ENCODE measurements around the gene MLPH.
"Not testable (repeated sequence)": the region's sequence is repeated elsewhere in the genome, so short reads cannot be mapped to it uniquely, and the experiment has no call there.

MLPH gene

DNA sequence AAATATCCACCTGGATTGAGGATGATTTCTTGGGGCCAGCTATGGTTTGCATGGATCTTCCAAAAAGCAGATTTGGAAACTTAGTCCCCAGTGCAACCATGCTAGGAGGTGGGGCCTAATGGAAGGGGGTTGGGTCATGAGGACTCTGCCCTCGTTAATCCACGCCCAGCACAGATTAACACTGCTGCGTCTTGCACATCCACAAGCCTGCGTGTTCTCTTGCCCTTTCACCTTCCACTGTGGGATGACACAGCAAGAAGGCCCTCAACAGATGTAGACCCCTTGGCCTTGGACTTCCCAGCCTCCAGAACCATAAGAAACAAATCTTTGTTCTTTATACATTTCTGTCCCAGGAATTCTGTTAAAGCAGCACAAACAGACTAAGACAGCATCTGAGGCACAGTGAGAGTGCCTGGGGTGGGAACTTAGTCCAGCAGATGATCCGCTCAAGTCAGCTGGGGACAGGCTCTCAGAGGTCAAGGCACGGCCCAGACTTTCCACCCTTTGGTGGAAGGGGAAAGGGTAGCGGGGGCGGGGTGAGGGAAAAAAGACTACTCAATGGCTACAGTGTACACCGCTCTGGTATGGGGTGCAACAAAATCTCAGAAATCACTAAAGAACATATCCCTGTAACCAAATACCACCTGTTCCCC, 101.1 kb downstream of the MLPH start:
- DNase-seq (ENCODE audit: low spot score): no peak

DNA sequence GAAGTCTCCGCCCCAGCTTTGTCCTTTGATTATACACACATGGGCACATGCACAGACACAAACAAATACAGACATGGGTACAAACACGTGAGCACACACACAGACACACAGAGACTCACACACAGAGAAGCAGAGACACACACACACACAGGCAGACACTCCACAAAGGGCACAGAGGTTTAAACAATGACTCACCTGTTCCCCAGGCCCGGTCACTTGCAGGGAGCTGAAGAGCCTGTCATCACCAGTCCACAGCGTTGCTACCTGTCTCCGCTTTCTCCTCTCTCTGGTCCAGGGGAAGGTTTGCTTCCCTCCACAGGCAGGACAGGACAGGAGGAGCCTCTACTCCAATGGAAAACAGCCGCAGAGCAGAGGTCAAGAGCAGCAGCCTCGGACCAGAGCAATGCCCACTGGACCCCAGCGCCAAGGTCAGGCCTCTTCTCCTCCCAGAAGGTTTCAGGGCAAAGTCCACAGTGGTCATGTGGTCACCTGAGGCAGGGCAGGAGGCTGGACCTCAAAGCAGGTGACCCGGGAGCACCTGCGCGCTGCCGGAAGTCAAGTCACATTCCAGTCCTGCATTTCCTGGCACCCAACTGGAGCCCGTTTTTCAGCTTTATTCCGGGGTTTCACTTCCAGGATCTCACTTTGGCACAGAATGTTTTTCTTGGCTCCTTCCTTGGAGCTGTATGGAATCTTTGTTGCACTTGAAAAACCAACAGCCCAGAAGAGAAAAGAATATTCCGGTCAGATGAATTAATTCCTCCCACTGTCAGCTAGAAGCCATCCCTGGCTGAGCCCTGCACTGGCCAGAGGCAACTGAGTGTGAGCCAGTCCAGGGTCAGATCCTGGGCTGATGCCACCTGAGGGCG, 103.5 kb downstream of the MLPH start, which contains the start of gene RAB17:
Gene RAB17 (minus strand): TSS at position 463 of the 869 bp plus-strand sequence. CDS start 4,580 bp downstream, outside the sequence.
- DNase-seq (ENCODE audit: low spot score): no peak

DNA sequence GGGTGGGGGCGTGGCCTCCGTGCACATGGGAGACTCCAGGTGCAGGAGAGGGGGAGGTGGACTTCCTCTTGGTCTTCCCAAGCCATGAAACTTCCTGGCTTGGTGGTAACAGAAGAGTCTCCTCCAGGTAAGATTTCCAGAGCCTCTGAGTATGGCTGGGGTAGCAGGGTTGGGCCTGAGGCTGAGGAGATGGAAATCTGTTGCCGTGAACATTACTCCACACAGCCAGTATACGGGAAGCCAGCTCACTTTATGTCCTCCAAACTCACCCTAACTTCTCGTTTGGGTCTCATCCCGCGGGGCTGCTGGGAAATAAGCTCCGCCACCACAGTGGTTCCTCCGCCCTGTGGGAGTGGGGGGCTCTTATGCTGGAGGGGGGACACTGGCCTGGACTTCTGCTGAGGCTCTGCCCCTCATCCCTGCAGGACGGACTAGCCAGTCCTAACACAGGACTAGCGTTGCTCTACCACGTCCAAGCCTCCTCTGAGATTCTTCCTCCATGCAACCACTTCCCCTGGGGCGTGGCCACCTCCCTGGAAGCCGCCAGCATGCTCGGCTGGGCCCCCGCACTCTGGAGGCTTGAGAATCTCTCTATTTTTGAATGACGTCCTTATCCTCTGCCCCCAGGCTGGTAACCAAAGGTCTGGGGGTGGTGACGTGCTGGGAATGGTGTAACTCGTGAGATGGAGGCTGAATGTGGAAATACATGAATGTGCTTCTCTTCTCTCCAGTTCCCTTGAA, 104.3 kb downstream of the MLPH start:
- peak; percentile 48 for DNase-seq (ENCODE audit: low spot score)

DNA sequence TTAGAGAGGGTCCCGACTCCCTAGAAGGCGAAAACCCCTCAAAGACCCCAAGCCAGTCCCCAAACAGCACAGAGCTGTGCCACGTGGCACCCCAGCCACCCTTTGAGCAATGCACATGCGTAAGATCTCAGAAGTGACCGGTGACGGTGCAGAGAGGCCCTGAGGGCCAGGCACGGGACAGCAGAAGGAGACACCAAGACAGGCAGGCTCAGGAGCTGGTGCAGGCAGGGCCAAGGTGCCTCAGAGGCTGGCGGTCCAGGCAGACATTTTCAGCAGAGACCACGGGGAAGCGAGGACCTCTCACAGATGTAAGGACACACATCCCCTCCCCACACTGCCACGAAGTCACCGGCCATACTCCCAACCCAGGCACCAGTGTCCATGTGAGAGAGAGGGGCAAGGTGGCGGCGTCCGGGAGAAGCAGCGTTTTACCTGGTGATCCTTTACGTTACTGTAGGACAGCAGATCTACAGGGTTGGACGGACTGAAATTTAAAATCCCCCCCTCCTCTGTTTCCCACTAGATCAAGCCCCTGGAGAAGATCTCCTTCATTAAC, 105.5 kb downstream of the MLPH start:
- DNase-seq (ENCODE audit: low spot score): no peak

DNA sequence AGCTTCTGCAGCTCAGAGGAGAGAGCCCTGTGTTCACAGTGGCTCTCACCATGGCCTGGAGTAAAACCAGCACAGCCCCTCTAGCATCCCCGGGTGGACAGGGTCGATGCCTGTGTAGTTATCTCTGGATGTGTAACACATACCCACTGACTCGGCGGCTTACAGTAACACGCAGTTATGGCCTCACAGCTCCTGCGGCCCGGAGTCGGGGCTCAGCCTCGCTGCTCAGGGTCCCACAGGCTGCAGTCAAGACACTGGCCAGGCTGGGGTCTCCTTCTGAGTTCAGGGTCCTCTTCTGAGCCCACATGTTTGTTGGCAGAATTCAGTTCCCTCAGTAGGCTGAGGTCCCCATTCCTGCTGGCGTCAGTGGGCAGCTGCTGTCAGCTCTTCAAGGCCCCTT, 106.0 kb downstream of the MLPH start:
- no peak for DNase-seq (ENCODE audit: low spot score)

DNA sequence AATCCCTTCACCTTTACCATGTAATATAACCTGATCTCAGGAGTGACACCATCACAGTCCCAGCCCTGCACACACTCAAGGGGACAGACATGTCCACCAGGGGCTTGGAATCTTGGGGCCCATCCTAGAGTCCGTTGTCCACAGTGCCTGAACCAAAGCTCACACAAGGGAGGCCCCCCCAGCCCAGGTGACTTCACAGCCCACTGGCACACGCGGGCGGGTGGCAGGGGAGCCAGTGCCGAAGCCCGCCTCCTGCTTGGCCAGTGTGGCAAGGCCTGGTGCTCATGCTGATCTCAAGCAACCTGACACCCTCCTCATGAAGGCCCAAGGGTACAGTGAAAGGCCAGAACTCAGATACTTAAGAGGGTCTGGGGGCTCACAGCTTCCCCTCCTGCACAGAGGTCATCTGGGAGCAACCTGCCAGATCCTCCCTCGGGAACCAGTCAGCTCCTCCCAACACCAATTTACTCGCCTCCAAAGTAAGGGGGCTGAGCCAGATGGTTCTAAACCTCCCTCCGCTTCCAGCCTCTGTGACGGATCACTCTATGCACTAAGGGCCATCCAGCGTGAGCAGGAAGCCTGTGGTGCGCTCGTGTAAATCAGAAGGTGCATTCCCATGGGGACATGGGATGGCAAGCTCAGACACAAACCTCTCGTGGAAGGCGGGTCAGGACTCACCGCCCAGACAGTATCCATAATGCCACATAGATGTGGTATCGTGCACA, 106.7 kb downstream of the MLPH start:
- no peak for DNase-seq (ENCODE audit: low spot score)

DNA sequence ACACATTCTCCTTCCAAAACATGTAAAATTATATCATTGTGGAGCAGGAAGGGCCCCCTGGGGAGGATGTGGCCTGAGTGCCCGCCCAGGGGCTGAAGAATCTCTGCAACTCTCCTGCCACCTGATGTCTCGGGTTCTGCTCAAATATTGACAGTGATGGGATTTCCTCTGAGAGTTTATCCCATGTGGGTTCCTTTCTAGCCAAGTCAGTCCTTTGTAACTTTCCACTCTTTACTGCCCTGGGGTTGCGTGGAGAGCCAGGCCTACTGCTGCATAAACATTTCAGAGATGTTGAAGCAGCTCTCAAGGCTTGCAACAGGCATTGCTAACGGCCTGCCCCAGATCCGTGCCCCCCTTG, 107.4 kb downstream of the MLPH start:
- no peak for DNase-seq (ENCODE audit: low spot score)

DNA sequence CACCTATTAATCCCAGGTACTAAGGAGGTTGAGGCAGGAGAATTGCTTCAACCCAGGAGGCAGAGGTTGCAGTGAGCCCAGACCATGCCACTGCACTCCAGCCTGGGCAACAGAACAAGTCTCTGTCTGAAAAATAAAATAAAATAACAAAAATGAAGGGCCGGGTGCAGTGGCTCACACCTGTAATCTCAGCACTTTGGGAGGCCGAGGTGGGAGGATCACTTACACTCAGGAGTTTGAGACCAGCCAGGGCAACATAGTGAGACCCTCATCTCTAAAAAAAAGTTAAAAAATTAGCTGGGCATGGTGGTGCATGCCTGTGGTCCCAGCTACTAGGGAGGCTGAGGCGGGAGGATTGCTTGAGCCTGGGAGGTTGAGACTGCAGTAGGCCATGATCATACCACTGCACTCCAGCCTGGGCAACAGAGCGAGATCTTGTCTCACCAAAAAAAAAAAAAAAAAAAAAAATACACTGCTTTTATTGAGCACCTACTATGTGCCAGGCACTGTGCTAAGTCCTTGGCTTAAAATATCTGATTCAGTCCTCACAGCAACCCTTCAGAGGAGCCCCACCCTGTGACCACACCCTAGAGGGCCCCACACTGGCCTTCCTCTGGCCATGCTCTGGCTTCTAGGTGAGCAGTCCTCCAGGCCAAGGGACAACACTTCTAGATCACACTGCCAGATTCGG, 108.9 kb downstream of the MLPH start:
- DNase-seq (ENCODE audit: low spot score): not testable (repeated sequence)

DNA sequence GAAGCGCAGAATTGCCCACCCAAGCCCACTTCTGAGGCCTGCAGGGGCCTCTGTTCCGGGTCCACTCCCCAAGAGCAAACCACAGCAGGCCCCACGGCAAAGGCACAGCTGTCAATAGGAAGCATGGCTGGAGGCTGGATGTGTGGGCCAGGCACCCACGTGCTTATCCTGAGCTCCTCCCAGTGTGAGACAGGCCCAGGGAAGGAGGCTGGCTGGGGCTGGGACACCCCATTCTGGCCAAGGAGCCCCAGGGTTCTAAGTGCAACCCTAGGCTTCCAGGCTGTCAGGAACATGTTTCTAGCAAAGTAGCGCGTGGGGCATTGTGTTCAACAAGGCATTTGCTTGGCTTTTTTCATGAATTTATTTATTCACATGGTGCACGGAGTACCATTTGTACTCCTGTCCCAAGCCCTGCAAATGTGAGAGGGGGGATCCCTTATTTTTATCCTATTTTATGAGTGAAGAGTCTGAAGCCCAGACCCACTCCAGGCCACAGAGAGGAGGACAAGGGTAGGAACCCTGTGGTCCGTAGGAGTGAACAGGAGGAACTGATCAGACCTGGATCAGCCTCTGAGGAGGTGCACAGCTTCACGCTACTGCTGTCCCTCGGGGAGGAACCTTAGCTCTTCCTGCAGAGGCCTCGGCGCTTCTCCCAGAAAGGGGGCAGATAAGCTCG, 109.6 kb downstream of the MLPH start:
- DNase-seq (ENCODE audit: low spot score): no peak

DNA sequence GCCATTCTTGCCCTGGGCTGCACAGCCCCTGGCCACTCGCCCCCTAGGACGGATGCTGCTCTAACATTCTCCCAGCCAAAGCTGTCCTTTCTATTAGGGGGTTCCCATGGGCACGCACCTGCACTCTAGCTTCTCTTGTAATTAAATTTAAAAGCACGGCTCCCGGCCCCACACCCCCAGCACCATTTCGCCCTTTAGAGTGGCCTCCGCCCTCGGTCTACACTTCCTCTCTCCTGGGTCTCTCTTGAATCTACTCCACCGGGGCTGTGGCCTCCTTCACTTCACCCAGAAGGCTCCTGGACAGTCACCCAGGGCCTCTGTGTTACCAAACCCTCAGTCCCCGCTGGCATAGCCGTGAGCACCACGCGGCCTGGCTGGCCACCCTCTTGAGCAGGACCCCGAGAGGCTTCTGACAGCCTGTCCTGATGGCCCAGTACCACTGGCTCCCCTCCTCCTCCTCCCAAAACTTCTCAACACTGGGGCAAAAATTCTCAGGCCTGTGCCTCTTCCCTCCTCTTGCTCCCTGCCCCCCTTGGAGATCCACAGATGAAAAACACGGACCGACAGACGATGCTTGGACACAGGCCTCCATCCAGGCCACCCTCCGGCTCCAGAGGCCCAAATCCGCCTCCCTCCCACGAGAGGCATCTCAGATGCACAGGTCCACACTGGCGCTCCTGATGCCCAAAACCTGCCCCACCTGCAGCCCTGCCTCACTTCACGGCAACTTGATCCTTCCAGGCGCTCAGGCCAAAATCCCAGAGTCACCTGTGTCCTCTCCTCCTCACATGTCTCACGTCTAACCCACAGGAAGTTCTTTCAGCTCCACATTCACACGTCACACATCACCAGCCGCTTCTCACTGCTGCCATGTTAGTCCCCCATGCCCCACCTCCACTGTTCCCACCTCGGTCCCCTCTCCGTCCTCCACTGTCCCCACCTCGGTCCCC, 110.4 kb downstream of the MLPH start:
- DNase-seq (ENCODE audit: low spot score): no peak

DNA sequence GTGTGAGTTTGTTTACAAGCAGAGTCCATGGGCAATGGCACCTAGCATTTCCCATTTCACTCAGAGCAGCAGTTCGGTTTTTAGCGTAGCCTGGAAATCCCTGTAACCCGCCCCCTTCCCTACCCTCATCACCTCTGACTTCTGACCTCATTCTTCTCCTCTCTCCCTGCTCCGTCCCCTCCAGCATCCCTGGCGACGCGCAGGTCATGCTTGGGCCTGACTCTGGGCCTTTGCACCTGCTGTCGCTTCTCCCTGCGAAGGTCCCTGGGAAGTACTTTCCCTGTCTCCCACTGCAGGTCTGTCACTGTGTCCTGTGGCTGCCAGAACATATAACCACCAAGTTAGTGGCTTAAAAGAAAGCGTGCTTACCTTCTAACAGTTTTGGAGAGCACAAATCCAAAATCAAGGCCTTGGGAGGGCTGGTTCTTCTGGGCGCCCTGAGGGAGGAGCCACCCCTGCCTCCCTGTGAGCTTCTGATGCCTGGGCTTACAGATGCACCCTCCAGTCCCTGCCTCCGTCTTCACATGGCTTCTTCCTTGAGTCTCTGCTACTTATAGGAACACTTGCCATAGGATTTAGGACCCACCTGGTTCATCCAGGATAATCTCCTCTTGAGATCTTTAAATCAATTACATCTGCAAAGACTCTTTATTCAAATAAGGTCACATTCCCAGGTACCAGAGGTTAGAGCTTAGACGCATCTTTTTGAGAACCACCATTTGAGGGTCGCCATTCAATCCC, 111.6 kb downstream of the MLPH start:
- DNase-seq (ENCODE audit: low spot score): no peak

DNA sequence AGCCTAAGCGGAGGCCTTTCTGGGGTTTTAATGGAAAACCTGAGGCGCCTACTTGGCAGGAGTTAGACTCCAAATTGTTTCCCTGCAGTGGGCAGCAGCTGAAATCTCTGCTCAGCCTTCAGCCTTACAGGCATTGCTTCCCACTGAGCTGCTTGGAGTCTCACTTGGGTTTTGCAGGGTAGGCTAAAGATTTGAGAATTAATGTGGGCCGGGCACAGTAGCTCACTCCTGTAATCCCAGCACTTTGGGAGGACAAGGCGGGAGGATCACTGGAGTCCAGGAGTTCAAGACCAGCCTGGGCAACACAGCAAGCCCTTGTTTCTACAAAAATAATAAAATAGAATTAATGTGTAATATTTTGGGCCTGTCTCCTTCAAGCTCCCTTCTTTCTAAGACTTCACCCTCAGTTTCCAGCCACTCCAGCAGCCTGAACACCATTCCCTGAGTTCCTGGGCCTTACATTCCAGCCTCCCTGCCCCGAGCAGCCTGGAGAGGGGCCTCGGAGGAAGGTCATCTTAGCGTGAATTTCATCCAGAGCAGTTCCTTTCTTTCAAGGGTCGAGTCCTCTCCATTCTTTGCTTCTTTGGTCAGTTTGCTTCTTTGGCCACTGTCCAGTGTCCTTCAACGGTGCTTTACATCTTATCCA, 112.5 kb downstream of the MLPH start:
- no peak for DNase-seq (ENCODE audit: low spot score)

DNA sequence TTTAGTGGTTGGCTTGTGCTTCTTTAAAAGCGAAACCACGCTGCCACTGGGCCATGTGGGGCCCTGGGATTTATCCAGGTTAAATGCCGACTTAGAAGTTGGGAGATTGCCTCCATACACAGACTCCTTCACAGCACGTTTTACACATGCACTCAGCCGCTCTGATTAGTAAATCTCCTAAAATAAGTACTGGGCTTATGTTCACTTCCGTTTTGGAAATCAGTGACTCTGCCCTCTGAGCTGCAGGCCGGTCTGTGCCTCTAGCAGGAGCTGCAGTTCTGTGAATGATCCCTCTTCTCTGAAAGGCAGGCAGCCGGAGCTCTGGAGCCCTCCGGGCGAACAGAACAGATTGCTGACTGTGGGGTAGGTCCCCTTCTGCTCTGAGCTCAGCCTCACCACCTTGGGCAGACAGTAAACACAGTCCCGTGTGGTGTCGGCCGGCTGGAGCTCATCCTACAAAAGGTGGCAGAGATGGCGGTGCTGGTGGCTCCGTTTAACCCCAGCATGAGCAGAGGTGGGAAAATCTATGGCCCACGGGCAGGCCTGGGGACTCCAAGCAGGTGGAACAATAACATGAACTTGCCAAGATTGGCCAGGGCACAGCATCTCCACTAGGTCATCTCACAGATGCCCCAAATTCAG, 113.3 kb downstream of the MLPH start:
- no peak for DNase-seq (ENCODE audit: low spot score)

DNA sequence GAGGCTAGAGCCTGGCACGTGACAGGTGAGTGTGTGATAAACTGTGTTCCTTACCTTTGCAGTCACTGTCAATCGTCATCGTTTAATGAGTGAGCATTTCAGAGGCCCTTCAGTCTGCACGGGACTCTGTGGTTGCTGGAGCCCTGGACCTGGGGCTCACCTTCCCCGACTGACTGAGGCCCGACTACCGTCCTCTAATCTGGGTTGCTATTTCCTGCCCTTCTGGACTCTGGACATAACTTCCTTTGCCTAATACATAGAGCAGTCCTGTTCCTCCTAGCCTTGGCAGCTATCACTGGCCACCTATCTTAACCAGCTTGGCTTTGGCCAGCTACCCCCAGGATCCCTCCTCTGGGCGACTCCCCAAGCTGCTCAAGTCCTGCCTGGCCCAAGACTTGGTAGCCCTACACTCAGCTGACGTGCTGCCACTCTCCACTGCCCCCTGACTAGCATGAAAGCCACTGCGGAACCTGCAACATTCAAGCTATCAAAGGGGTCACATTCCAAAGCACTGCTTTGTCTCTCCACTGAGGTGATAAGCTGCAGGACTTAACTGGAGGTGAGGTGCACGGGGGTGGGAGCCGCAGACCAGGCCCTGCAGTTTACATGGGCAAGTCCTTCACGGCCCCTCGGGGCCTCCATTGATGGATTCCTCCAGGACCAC, 114.5 kb downstream of the MLPH start:
- DNase-seq (ENCODE audit: low spot score): no peak

DNA sequence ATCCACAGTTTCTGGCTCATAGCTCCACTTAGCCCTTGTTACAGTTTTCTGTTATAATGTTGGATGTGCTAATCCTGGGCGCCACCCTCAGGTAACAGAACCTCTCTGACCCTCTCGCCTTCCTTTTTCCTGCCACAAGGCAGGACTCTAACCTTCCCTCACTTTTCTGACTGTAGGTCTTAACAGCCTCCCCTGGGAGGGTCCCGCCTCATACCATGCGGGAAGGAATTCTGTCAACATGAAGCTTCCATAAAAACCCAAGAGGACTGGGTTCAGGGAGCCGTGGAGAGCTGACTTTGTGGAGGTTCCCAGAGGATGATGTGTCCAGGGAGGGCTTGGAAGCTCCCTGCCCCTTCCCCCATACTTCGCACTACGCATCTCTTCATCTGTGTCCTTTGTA, 115.4 kb downstream of the MLPH start:
- no peak for DNase-seq (ENCODE audit: low spot score)

DNA sequence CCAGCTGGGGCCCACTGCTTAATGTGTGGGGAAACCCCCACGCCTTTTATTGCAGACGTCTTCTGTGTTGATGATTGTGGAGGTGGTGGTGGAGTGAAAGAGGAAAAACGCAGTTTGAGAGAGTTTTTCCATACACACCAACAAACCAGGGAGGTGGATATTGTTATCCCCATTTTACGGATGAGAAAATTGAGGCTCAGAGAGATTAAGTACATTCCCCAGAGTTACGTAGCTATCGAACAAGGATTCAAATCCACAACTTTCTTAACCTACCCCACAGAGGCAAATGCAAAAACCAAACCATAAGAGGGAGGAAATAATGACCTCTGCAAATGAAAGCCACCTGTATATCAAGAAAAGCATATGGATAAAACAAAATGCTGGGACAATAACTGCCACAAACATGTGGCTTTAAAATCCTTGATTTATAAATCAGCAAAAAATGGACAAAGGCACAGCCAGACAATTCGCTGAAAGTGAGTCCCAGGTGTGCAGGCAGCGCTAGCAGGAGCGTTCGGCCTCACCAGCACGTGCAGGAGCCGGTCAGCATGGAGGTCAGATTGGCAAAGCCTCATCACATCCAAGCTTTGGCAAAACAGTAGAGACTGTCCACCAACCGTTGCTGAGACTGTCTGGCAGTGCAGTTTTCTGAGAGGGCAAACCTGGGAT, 116.1 kb downstream of the MLPH start:
- DNase-seq (ENCODE audit: low spot score): no peak
